HG03432 (cell line): ENCODE results near the gene ZNF223.

Source experiments
- ATAC-seq: cut with Tn5 transposase; IDR thresholded peaks from one replicate; pipeline ENCODE4 v1.9.1; 2021; ENCODE audit warnings: mild to moderate bottlenecking, moderate library complexity; ENCODE audit not compliant: unreplicated experiment

Gene ZNF223

GRCh38 chr19:44051650-44052402 is at the start of gene ZNF223:
Gene ZNF223 (plus strand): TSS chr19:44052036. CDS start chr19:44055177, 3,141 bp downstream.
- peak; percentile 74 for ATAC-seq

- no peak for ATAC-seq
These were observed 49.6 kb upstream of the ZNF223 start for GRCh38 chr19:44002212-44002565.

- peak; percentile 87 for ATAC-seq
These were observed 49.0 kb upstream of the ZNF223 start, which contains the start of gene ZNF230 for GRCh38 chr19:44002566-44003460. Gene ZNF230 (plus strand): TSS chr19:44002957. CDS start chr19:44007079, 4,122 bp downstream.

GRCh38 chr19:44003461-44004009 is 48.3 kb upstream of the ZNF223 start:
- ATAC-seq = peak; percentile 34

- ATAC-seq = no peak
These were observed 45.9 kb upstream of the ZNF223 start for GRCh38 chr19:44005973-44006372.

GRCh38 chr19:44007473-44007872 is 44.4 kb upstream of the ZNF223 start:
- no peak for ATAC-seq

GRCh38 chr19:44010468-44010867 is 41.4 kb upstream of the ZNF223 start:
- no peak for ATAC-seq

GRCh38 chr19:44019498-44019897 is 32.3 kb upstream of the ZNF223 start:
- ATAC-seq = no peak

- ATAC-seq = no peak
These were observed 30.6 kb upstream of the ZNF223 start for GRCh38 chr19:44021221-44021620.

- no peak for ATAC-seq
These were observed 27.0 kb upstream of the ZNF223 start for GRCh38 chr19:44024900-44025216.

- ATAC-seq = peak; percentile 88
These were observed 26.5 kb upstream of the ZNF223 start, which contains the start of gene ZNF222 for GRCh38 chr19:44025217-44025936. Gene ZNF222 (plus strand): TSS chr19:44025379. CDS start chr19:44025437, 58 bp downstream.

- no peak for ATAC-seq
These were observed 25.2 kb upstream of the ZNF223 start for GRCh38 chr19:44026622-44027021.

GRCh38 chr19:44032001-44032610 is 19.7 kb upstream of the ZNF223 start:
- no peak for ATAC-seq

GRCh38 chr19:44042147-44042546 is 9.7 kb upstream of the ZNF223 start:
- no peak for ATAC-seq

- peak; percentile 25 for ATAC-seq
These were observed 841 bp upstream of the ZNF223 start for GRCh38 chr19:44050740-44051649.

- no peak for ATAC-seq
These were observed 4.0 kb downstream of the ZNF223 start for GRCh38 chr19:44055870-44056269.

- no peak for ATAC-seq
These were observed 7.4 kb downstream of the ZNF223 start for GRCh38 chr19:44059229-44059628.

- no peak for ATAC-seq
These were observed 9.2 kb downstream of the ZNF223 start for GRCh38 chr19:44061038-44061437.

- no peak for ATAC-seq
These were observed 14.5 kb downstream of the ZNF223 start for GRCh38 chr19:44066305-44066704.
